Upper lobe of right lung (tissue), 1 donor: ENCODE results near the gene PRSS56. TPM values are rescaled to one million over a fixed set of nuclear protein-coding genes. Genes with fewer than 3 reads are reported as not detected.
A peak's percentile ranks its signal among the peaks of the same experiment; 100 is the strongest.

Source experiments
- ATAC-seq: fragments of 200-7000 bp; cut with Tn5 transposase; one replicate; pipeline ENCODE4 v1.9.1; 2020; ENCODE audit warnings: mild to moderate bottlenecking, moderate library complexity
- DNase-seq: peaks from one replicate; pipeline ENCODE4 v3.0.0-alpha.2; 2020
- H3K27ac ChIP-seq: fragments of 200-600 bp; one replicate; pipeline ENCODE4 v1.8.0; 2022
- H3K27me3 ChIP-seq: fragments of 200-600 bp; one replicate; pipeline ENCODE4 v1.8.0; 2022; ENCODE audit warnings: mild to moderate bottlenecking
- H3K36me3 ChIP-seq: fragments of 200-600 bp; one replicate; pipeline ENCODE4 v1.8.0; 2022
- H3K4me1 ChIP-seq: fragments of 200-600 bp; one replicate; pipeline ENCODE4 v1.8.0; 2022
- H3K4me3 ChIP-seq: fragments of 200-600 bp; one replicate; pipeline ENCODE4 v1.8.0; 2022; ENCODE audit warnings: mild to moderate bottlenecking
- H3K9me3 ChIP-seq: fragments of 200-600 bp; one replicate; pipeline ENCODE4 v1.8.0; 2022
- intact Hi-C: fragments of 100-400 bp; cut with DNase I; formaldehyde crosslinking; loops from one replicate; pipeline ENCODE4 v1.11.0; 2022
- total RNA-seq: library from RNA; stranded (reverse); fragmentation: NEBNext Ultra II Directional; extraction: Animal tissue kit (Norgen Biotek cat#: 25700); gene quantifications from one replicate; pipeline ENCODE4 v1.2.1, GENCODE V29; 2021
- TF ChIP-seq, protein P1 (sequence below): fragments of 200-600 bp; IDR thresholded peaks from one replicate; pipeline ENCODE4 v1.8.0; 2022; ENCODE audit warnings: antibody characterized with exemption
- donor health status: DM: no; HTN: yes; CAD: no; lungs with severe emphysema.

The PRSS56 gene
- total RNA-seq, 1 donor from 2014 or later: not detected

DNA sequence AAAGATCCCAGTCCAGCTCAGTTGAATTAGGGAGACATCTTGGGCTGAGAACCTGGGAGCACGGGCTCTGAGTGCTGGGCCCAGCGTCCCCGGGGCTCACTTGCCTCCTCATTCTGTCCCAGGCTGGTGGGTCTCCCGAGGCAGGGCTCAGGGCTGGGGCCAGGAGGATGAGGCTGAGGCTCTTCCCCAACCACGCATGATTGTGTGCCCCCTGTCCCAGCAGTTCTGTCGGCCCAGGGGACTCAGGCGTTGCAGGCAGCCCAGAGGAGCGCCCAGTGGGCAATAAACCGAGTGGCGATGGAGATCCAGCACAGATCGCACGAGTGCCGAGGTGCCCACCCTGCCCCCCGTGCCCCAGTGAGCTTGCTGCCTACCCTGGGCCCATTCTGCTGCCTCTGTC is 910 bp downstream of the PRSS56 start:
- H3K36me3 ChIP-seq: no peaks in the 10 kb centered on the region
- H3K4me1 ChIP-seq: peaks cover 15% of the 10 kb centered on the region
- intact Hi-C loops: loop anchor here (10.0 kb wide), 1 partner anchor 616 kb away; no protein-coding TSS in a partner anchor
- DNase-seq (no peak), ATAC-seq (no peak)
- TF ChIP-seq, protein P1, sequence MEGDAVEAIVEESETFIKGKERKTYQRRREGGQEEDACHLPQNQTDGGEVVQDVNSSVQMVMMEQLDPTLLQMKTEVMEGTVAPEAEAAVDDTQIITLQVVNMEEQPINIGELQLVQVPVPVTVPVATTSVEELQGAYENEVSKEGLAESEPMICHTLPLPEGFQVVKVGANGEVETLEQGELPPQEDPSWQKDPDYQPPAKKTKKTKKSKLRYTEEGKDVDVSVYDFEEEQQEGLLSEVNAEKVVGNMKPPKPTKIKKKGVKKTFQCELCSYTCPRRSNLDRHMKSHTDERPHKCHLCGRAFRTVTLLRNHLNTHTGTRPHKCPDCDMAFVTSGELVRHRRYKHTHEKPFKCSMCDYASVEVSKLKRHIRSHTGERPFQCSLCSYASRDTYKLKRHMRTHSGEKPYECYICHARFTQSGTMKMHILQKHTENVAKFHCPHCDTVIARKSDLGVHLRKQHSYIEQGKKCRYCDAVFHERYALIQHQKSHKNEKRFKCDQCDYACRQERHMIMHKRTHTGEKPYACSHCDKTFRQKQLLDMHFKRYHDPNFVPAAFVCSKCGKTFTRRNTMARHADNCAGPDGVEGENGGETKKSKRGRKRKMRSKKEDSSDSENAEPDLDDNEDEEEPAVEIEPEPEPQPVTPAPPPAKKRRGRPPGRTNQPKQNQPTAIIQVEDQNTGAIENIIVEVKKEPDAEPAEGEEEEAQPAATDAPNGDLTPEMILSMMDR: no peak
- H3K27ac ChIP-seq: no peak overlapping the region
- H3K4me3 ChIP-seq: no peak overlapping the region
- H3K27me3 ChIP-seq: peaks cover 62% of the 10 kb centered on the region
- H3K9me3 ChIP-seq: no peaks in the 10 kb centered on the region

DNA sequence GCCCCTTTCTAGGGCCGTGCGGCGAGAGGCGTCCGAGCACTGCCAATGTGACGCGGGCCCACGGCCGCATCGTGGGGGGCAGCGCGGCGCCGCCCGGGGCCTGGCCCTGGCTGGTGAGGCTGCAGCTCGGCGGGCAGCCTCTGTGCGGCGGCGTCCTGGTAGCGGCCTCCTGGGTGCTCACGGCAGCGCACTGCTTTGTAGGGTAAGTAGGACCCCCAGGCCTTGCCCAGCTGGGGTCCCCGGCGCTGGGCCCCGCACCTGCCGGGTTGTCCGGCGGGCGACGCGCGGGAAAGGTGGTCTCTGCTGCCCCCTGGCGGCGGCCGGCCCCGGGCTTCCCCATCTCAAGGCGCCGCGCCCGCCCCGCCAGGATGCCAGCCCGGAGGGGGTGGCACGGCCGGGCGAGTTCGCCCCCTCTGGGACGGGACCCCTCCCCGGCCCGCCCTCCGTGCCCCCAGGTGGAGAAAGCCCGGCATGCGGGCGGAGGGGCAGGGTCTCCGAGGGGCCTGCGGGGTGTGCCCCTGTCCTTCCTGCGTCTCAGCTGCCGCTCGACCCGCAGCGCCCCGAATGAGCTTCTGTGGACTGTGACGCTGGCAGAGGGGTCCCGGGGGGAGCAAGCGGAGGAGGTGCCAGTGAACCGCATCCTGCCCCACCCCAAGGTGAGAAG is 1.9 kb downstream of the PRSS56 start:
- DNase-seq: peak; percentile 79
- no peaks in the 10 kb centered on the region for H3K36me3 ChIP-seq
- peaks cover 69% of the 10 kb centered on the region for H3K27me3 ChIP-seq
- H3K4me3 ChIP-seq: peak overlapping the region; percentile 14
- H3K9me3 ChIP-seq: no peaks in the 10 kb centered on the region
- TF ChIP-seq, protein P1: peak; percentile 92
- H3K27ac ChIP-seq: no peak overlapping the region
- H3K4me1 ChIP-seq: peaks cover 15% of the 10 kb centered on the region
- peak; percentile 75 for ATAC-seq
- intact Hi-C loops: loop anchor here (10.0 kb wide), 1 partner anchor 617 kb away; no protein-coding TSS in a partner anchor

DNA sequence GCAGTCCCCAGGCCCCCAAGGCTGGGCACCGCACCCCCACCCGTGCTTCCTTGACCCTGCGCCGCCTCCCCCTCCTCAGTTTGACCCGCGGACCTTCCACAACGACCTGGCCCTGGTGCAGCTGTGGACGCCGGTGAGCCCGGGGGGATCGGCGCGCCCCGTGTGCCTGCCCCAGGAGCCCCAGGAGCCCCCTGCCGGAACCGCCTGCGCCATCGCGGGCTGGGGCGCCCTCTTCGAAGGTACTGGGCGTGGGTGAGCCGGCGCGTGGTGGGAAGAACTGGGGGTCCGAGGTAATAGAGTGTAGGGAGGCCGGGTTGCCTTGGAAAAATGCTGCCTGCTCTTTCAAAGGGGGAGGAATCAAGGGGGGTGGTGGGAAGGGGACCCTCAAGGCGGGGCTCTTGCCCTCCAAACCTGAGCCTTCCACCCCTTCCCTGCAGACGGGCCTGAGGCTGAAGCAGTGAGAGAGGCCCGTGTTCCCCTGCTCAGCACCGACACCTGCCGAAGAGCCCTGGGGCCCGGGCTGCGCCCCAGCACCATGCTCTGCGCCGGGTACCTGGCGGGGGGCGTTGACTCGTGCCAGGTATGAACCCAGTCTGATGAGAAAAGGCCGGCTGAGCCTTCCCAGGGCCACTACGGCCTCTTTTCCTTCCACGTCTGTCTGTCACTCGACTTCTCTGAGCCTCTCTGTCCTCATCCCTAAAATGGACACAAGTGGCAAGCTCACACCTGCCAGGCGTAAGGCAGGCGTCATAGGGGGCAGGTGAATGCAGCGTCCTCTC is 2.6 kb downstream of the PRSS56 start:
- no peak for DNase-seq
- H3K36me3 ChIP-seq: no peaks in the 10 kb centered on the region
- intact Hi-C loops: loop anchor here (10.0 kb wide), 1 partner anchor 618 kb away; no protein-coding TSS in a partner anchor

DNA sequence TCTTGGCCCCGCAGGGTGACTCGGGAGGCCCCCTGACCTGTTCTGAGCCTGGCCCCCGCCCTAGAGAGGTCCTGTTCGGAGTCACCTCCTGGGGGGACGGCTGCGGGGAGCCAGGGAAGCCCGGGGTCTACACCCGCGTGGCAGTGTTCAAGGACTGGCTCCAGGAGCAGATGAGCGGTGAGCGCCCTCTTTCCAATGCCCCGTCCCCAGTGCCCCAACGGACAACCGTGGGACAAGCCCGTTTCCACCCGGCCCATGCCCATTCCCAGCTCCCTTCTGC is 3.2 kb downstream of the PRSS56 start:
- Histone ChIP-seq H3K27ac (no peak overlapping the region), H3K4me1 (peaks cover 15% of the 10 kb centered on the region), H3K4me3 (no peak overlapping the region), H3K9me3 (no peaks in the 10 kb centered on the region), H3K36me3 (no peaks in the 10 kb centered on the region), H3K27me3 (peaks cover 69% of the 10 kb centered on the region)
- intact Hi-C loops: loop anchor here (10.0 kb wide), 1 partner anchor 619 kb away; no protein-coding TSS in a partner anchor
- no peak for ATAC-seq
- TF ChIP-seq, protein P1: no peak
- DNase-seq: no peak

More for the DNA sequence above, 2.6 kb downstream of the PRSS56 start:
- ATAC-seq: no peak
- peaks cover 69% of the 10 kb centered on the region for H3K27me3 ChIP-seq
- H3K4me3 ChIP-seq: no peak overlapping the region
- TF ChIP-seq, protein P1: no peak
- no peak overlapping the region for H3K27ac ChIP-seq
- H3K4me1 ChIP-seq: peaks cover 15% of the 10 kb centered on the region
- no peaks in the 10 kb centered on the region for H3K9me3 ChIP-seq

DNA sequence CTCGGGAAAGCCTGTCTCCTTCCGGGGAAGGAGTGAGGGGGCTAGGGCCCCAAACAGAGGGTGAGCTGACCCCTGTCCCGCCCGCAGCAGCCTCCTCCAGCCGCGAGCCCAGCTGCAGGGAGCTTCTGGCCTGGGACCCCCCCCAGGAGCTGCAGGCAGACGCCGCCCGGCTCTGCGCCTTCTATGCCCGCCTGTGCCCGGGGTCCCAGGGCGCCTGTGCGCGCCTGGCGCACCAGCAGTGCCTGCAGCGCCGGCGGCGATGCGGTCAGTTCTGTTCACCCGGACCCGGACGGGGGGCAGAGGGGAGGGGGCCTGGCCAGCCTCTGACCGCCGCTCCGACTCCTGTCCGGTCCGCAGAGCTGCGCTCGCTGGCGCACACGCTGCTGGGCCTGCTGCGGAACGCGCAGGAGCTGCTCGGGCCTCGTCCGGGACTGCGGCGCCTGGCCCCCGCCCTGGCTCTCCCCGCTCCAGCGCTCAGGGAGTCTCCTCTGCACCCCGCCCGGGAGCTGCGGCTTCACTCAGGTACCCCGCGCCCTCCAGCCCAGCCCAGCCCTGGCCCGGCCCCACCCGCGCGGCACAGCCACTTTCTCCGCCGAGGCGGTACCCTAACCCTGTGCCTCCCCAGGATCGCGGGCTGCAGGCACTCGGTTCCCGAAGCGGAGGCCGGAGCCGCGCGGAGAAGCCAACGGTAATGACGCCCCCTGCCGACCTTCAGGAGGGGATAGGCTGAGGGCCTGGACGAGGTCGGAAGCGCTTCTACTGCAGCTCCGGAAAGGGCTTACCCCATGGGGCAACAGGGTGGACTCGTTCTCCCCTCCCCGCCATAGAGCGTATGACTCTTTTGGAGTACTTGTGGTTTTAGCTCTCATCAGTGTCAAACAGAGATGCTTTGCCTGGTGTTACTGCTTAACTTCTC is 3.8 kb downstream of the PRSS56 start:
- DNase-seq (no peak), ATAC-seq (no peak)

More for the DNA sequence above, 3.8 kb downstream of the PRSS56 start:
- no peak overlapping the region for H3K27ac ChIP-seq
- H3K4me3 ChIP-seq: no peak overlapping the region
- H3K36me3 ChIP-seq: no peaks in the 10 kb centered on the region
- no peaks in the 10 kb centered on the region for H3K9me3 ChIP-seq
- peaks cover 15% of the 10 kb centered on the region for H3K4me1 ChIP-seq
- H3K27me3 ChIP-seq: peaks cover 69% of the 10 kb centered on the region
- TF ChIP-seq, protein P1: no peak
- intact Hi-C loops: loop anchor here (10.0 kb wide), 1 partner anchor 619 kb away; no protein-coding TSS in a partner anchor
